AG09319 (cell line): ENCODE data around the gene PPP1R2.
"Not testable (repeated sequence)": the region's sequence is repeated elsewhere in the genome, so short reads cannot be mapped to it uniquely, and the experiment has no call there.

ENCODE experiments used
- DNase-seq: peaks from one replicate; pipeline ENCODE4 v3.0.0-alpha.2; 2010; ENCODE audit warnings: low read depth; ENCODE audit errors: extremely low read depth
- CTCF ChIP-seq: IDR thresholded peaks from 2 replicates; pipeline ENCODE4 v1.5.1; 2011; ENCODE audit warnings: low read depth, mild to moderate bottlenecking, inconsistent platforms, low read length, moderate library complexity

The PPP1R2 gene

GRCh38 chr3:195475614-195476013, 67.5 kb downstream of the PPP1R2 start:
- TF ChIP-seq CTCF, result no peak
- no peak for DNase-seq

DNA sequence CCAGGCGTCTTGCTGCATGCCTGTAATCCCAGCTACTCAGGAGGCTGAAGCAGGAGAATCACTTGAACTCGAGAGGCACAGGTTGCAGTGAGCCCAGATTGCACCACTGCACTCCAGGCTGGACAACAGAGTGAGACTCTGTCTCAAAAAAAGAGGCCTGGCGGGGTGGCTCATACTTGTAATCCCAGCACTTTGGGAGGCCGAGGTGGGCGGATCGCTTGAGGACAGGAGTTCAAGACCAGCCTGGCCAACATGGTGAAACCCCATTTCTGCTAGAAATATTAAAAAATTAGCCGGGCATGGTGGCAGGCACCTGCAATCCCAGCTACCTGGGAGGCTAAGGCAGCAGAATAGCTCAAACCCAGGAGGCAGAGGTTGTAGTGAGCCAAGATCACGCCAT, 68.0 kb downstream of the PPP1R2 start:
- not testable (repeated sequence) for DNase-seq

- no peak for TF ChIP-seq CTCF
These were observed 74.3 kb downstream of the PPP1R2 start for GRCh38 chr3:195468841-195469240.

GRCh38 chr3:195468391-195468776, 74.7 kb downstream of the PPP1R2 start:
- no peak for TF ChIP-seq CTCF

More at GRCh38 chr3:195468841-195469240, 74.3 kb downstream of the PPP1R2 start:
- no peak for DNase-seq

DNA sequence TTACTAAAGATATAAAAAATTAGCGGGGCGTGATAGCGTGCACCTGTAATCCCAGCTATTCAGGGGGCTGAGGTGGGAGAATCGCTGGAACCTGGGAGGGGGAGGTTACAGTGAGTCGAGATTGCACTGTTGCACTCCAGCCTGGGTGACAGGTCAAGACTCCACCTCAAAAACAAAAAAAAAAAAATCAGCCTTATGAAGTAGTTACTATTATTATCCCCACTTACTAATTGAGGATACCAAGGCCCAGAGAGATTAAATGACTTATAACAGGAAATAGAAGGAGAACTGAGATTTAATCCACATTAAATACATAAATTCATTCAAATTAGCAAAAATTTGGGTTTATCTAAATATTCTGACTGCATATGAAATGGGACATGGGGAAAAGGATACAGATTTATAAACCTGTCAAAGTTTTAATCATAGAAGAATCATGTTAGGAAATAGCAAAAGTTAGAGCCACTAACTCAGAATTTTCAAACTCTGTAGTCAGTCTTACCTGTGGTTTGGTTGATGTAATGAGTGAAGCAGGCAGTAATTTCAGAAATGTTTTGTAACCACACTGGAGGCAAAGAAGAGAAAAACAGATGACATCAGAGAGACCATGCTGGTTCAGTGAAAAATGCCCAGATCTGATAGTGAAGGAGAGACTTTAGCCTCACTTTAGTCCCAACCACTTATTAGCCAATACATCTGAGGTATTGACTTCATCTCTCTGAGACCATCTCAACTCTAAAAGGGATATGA, 75.3 kb downstream of the PPP1R2 start:
- TF ChIP-seq CTCF, result no peak
- DNase-seq, result no peak

More at GRCh38 chr3:195468391-195468776, 74.7 kb downstream of the PPP1R2 start:
- DNase-seq, result no peak

GRCh38 chr3:195466251-195466650, 76.9 kb downstream of the PPP1R2 start:
- DNase-seq, result no peak
- no peak for TF ChIP-seq CTCF
